Fibroblast of skin of left quadriceps (primary cell): ENCODE measurements around the gene DDI2.
"Not testable (repeated sequence)": the region's sequence is repeated elsewhere in the genome, so short reads cannot be mapped to it uniquely, and the experiment has no call there.

Source experiments
- DNase-seq, 2 experiments: peaks; one replicate each; pipeline ENCODE4 v3.0.0-alpha.2; 2013; ENCODE audit warnings: low read depth in 2 of 2

Gene DDI2

GRCh38 chr1:15636436-15636835 lies 19.2 kb downstream of the DDI2 start:
- no peak for DNase-seq

- DNase-seq: no peak
Observed at GRCh38 chr1:15637826-15638225, 20.6 kb downstream of the DDI2 start.

DNA sequence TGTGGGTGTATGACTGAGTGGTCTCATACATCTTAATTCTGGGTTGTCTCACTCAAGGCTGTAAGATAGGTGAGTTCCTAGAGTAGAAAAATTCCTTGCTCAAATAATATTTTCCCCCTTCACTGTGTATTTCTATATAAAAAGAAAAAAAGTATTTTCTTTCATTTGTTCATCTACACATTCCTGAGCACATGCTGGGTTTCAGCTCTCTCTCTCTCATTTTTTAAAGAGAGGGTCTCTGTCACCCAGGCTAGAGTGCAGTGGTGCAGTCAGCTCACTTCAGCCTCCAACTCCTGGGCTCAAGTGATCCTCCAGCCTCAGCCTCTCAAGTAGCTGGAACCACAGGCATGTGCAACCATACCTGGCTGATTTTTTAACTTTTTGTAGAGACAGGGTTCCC lies 22.0 kb downstream of the DDI2 start:
- DNase-seq: no peak

DNA sequence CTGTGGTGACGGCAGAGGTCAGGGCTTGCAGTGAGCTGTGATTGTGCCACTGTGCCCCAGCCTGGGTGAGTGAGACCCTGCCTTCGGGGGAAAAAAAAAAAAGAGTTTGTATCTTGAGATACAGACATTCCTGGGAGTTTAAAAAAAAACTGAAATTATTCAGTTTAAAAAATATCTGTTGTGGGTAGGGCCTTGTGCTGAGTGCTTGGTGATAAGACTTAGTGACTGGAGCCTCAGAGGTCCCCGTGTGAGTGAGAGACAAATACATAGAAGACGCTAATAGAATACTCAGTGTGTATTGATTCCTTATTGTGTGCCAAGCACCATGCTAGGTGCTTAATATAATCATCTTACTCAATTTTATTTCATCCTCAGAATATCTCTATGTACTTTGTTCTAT lies 22.7 kb downstream of the DDI2 start:
- no peak for DNase-seq

GRCh38 chr1:15640667-15641066 lies 23.4 kb downstream of the DDI2 start:
- DNase-seq: no peak

GRCh38 chr1:15649937-15650336 lies 32.7 kb downstream of the DDI2 start:
- DNase-seq: no peak

DNA sequence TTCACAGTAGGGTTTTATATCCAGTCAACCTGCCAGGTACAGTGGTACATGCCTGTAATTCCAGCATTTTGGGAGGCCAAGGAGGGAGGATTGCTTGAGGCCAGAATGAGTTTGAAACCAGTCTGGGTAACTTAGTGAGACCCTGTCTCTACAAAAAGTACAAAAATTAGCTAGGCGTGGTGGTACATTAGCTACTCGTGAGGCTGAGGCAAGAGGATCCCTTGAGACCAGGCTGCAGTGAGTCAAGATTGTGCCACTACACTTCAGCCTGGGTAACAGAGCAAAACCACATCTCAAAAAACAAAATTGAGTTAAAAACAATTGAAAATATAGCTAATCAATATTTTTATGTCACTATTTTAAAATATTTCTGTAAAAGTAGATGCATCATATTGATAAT lies 33.2 kb downstream of the DDI2 start:
- DNase-seq: no peak

- not testable (repeated sequence) for DNase-seq
Observed at GRCh38 chr1:15652130-15652529, 34.9 kb downstream of the DDI2 start.

DNA sequence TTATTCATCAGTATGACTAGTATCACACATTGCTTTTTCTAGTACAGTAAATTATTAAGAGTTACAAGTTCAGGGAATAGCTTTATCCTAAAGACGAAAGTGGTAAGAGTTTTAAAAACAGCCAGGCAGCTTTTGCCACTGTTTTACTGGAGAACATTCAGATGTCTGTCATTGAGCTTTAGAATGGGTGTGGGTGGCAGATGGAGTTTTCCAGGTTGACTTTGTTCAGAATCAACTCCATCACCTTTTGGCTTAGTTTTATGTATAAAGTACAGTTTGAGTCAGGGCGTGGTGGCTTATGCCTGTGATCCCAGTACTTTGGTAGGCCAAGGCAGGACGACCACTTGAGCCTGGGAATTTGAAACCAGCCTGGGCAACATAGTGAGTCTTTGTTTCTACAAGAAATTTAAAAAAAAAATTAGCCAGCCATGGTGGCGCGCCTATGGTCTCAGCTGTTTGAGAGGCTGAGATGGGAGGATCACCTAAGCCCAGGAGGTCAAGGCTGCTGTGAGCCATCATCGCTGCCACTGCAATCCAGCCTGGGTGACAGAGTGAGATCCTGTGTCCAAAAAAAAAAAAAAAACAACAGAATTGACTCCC lies 36.9 kb downstream of the DDI2 start:
- no peak for DNase-seq

DNA sequence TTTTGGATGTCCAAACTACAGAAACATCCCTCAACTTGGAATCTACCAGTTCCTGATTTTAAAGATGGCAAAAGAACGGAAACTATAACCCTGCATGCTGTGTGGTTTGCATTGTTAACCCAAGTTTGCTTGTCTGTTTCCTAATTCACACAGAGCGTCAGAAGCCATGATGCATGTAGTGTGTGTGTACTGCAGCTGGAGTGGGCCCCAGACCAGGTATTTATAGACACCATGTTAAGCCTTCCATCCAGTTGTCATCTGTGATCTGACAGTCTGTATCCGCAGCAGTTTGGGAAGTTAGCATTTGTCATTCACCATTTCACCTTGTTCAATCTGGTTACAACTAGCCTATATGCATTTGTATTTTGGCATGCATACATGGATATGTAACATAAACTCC lies 39.2 kb downstream of the DDI2 start:
- no peak for DNase-seq

GRCh38 chr1:15657021-15657420 lies 39.8 kb downstream of the DDI2 start:
- no peak for DNase-seq

- no peak for DNase-seq
Observed at GRCh38 chr1:15660151-15660550, 42.9 kb downstream of the DDI2 start.

- no peak for DNase-seq
Observed at GRCh38 chr1:15662477-15662876, 45.2 kb downstream of the DDI2 start.

DNA sequence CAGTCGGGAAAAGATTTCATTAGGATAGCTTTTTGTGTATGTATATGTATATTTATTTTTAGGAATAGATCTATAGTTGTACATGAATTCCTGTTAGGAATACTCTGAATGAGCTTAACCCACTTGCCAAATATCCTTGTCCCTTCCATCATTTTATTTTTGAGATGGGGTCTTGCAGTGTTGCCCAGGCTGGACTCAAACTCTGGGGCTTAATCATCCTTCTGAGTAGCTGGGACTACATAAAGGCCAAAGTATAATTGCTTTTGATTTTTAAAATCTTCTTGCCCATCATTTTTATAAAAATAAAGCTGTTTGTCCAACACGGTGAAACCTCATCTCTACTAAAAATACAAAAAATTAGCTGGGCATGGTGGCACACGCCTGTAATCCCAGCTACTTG lies 46.7 kb downstream of the DDI2 start:
- DNase-seq: no peak

GRCh38 chr1:15667362-15667761 lies 50.1 kb downstream of the DDI2 start:
- DNase-seq: no peak

DNA sequence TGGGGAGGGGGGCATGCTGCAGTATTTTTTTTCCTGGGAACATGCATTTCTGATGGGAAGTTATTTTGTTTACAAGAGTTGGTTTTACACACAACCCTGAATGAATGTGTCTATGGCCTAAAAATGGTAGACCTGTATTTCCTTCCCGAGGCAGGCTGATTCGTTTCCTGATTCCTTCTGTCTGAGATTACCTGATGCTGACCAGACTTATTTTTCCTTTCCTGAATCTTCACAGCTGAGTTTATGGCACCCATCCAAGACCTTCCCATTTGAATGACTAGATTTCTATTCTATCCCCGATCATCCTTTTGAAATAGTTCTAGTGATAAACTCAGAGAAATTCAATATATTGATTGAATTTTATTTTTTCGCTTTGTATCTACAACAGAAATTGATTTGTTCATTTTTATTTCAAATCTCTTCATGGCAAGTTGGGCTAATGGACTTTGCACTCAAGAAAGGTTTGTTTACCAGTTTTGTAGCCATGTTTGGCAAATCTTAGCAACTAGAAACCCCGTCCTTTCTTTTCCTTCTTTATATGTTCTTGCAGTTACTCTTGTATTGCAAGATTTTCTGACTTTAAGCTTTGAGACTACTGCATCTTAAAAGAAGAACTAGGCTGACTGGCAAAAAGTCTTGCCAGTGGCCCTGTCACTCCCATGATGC lies 51.0 kb downstream of the DDI2 start:
- DNase-seq: no peak

DNA sequence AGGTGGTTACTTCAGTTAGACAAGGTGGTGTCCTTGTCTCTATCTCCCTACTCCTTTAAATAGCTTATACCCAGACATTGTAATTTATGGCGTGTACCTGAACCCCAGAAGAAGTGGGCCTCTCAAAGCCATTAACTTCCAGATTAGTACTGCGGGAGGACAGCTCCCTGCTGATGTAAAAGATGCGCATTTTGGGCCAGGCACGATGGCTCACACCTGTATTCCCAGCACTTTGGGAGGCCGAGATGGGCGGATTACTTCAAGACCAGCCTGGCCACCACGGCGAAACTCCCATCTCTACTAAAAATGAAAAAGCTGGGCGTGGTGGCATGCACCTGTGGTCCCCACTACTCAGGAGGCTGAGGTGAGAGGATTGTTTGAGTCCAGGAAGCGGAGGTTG lies 51.8 kb downstream of the DDI2 start:
- DNase-seq: no peak

DNA sequence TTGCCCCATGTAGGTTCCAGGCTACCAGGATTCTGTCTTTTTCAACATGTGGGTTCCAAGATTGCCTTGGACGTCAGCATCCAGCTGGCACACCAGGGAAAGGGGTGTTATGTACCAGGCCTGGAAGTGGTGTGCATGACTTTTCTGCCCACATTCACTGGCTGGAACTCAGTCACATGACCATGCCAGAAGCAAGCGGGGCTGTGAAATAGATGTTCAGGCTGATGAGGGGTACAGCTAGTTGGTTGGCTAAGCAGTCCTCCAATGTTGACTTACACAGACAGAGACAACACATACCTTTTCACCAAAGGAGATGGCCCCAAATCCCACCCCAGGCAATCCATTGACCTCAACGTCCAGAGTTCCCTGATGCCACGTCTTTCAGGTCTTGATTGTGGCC lies 52.6 kb downstream of the DDI2 start:
- DNase-seq: no peak

- DNase-seq: no peak
Observed at GRCh38 chr1:15671430-15671829, 54.2 kb downstream of the DDI2 start.

DNA sequence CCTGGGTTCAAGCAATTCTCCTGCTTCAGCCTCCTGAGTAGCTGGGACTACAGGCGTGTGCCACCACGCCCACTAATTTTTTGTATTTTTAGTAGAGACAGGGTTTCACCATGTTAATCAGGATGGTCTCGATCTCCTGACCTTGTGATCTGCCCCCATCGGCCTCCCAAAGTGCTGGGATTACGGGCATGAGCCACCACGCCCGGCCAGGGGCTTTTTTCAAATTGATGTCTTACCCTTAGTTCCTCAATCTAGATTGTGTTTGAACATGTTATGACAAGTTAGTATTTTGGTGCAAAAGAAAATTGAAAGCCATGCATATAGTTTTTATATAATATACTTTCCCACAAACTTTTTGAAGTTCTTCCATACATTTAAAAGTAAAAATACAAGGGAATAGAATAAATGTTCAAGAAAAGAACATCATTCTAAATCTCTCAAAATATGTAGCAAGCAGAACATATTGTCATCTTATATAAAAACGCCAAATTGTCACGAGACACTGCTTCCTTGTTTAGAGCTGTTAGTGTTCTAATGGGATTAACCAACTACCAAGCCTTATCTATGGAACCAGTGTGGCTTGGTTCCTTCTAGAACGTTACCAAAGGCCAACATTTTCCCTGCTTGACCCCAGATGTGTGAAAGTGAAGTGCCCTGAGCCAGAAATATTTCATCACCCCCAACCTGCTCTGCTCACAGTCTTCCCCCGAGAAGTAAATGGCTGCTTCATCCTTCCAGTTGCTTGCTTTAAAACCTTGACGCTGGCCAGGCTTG lies 57.3 kb downstream of the DDI2 start:
- DNase-seq: no peak

- DNase-seq: no peak
Observed at GRCh38 chr1:15676010-15676409, 58.8 kb downstream of the DDI2 start.

GRCh38 chr1:15676688-15677661 lies 59.7 kb downstream of the DDI2 start:
- no peak for DNase-seq
